ENCODE data around the gene MNT.

DNA sequence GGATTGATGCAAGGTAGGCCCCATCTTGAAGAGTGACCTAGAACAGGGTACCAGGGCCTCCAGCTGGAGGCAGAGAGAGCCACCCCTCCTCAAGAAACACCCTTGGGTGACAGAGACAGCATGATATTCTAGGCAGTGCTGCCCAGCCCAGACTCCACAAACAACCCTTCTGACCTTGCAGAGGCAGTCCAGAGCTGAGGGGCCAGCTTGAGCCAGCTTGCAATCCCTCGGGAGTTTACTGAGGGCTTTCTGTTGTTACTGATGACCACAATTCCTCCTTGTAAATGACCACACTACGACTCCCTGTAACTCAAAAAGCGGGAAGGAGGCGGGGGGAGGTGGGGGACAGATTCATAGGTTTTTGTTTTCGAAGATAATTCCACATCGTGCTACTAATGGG is 18.6 kb upstream of the MNT start:
- TF ChIP-seq, protein P1, sequence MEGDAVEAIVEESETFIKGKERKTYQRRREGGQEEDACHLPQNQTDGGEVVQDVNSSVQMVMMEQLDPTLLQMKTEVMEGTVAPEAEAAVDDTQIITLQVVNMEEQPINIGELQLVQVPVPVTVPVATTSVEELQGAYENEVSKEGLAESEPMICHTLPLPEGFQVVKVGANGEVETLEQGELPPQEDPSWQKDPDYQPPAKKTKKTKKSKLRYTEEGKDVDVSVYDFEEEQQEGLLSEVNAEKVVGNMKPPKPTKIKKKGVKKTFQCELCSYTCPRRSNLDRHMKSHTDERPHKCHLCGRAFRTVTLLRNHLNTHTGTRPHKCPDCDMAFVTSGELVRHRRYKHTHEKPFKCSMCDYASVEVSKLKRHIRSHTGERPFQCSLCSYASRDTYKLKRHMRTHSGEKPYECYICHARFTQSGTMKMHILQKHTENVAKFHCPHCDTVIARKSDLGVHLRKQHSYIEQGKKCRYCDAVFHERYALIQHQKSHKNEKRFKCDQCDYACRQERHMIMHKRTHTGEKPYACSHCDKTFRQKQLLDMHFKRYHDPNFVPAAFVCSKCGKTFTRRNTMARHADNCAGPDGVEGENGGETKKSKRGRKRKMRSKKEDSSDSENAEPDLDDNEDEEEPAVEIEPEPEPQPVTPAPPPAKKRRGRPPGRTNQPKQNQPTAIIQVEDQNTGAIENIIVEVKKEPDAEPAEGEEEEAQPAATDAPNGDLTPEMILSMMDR (IDR thresholded peaks at IDR 0.05): no peak
- no peak for TF ChIP-seq ZFX (IDR thresholded peaks at IDR 0.05; ENCODE audit: borderline replicate concordance)
